Body of pancreas (tissue), 4 donors: ENCODE data around the gene DNAJC3. TPM values are rescaled to one million over a fixed set of nuclear protein-coding genes. Genes with fewer than 3 reads are reported as not detected.

Source experiments
- ATAC-seq: fragments of 150-250 bp; one replicate; pipeline ENCODE4 v1.9.1; 2016
- DNase-seq, 4 donors: peaks; one replicate each; pipeline ENCODE4 v3.0.0-alpha.2; 2019
- H3K27ac ChIP-seq, 4 donors: fragments of 200-600 bp; sonication (generic); 1 replicate in 3 of 4; 2 replicates in 1 of 4; pipeline versions ENCODE4 v1.5.1 to v1.6.1; 2016 to 2019; ENCODE audit warnings: mild to moderate bottlenecking in 1 of 4, mixed read lengths in 1 of 4, moderate library complexity in 1 of 4
- H3K27me3 ChIP-seq, 2 donors: fragments of 200-600 bp; sonication (generic); one replicate each; pipeline ENCODE4 v1.6.0; 2016; ENCODE audit warnings: mild to moderate bottlenecking in 1 of 2
- H3K36me3 ChIP-seq, 2 donors: fragments of 200-600 bp; sonication (generic); replicated peaks in 1 of 2; 2 replicates each; pipeline ENCODE4 v1.5.1; 2016; ENCODE audit warnings: low read depth in 2 of 2; ENCODE audit not compliant: insufficient read depth in 1 of 2
- H3K4me1 ChIP-seq: fragments of 200-600 bp; sonication (generic); one replicate; pipeline ENCODE4 v1.6.0; 2016
- H3K4me3 ChIP-seq, 2 donors: fragments of 200-600 bp; sonication (generic); 1 replicate in 1 of 2; 2 replicates in 1 of 2; pipeline ENCODE4 v1.5.1; 2016 to 2019
- H3K9me3 ChIP-seq, 3 donors: fragments of 200-600 bp; sonication (generic); 1 replicate in 2 of 3; 2 replicates in 1 of 3; pipeline ENCODE4 v1.5.1; 2016
- POLR2A ChIP-seq, 3 donors: fragments of 450-650 bp; IDR thresholded peaks; one replicate each; pipeline ENCODE4 v1.6.1; 2016; ENCODE audit warnings: antibody characterized with exemption in 3 of 3, mild to moderate bottlenecking in 2 of 3
- WGBS, 2 donors: methylation state at CpG; one replicate each; pipeline ENCODE4 v1.1.5; 2017; 5-methylcytosine and 5-hydroxymethylcytosine counted together
- intact Hi-C: fragments of 100-400 bp; cut with DNase I; formaldehyde crosslinking; loops from one replicate; pipeline ENCODE4 v1.15.1; 2023
- total RNA-seq, 2 donors: library from RNA; depleted of rRNA; stranded (reverse); fragments of >200 nt; gene quantifications; one replicate each; pipeline ENCODE4 v1.1.0, GENCODE V29; 2016
- TF ChIP-seq, protein P1 (sequence below), 7 experiments: fragments of 450-650 bp in 4 of 7; fragments of 200-600 bp in 3 of 7; sonication (generic) in 3 of 7; IDR thresholded peaks; one replicate each; pipeline ENCODE4 v1.5.1; 2016 to 2019; ENCODE audit warnings: antibody characterized with exemption in 7 of 7

DNAJC3 gene
- total RNA-seq, 2 donors from 2014 or later = 40.2 to 52.1 TPM

DNA sequence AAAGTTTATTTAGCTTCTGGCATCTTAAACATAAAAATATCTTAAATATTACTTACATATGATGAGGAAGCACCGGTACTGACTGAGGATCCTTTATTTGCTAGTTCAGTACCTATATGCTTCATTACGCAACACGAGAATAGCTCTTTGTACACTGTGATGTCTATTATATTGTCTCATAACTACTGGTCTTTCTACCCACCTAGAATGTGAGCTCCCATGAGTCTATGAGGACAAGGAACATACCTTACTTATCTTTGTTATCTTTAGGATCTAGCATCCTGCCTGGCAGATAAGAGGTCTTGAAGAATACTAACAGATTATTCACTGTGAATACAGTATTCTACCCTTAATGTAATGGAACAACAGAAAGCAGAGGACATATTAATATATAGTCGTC lies 124.9 kb downstream of the DNAJC3 start:
- intact Hi-C loops = no loop called here
- WGBS, 2 donors = 96 to 97% methylated on average over 4 of the region's 4 CpGs
- no peak overlapping the region for H3K4me3 ChIP-seq
- no peak overlapping the region for H3K27ac ChIP-seq
- H3K4me1 ChIP-seq = no peaks in the 10 kb centered on the region
- TF ChIP-seq POLR2A (IDR thresholded peaks at IDR 0.05) = no peak
- TF ChIP-seq, protein P1, sequence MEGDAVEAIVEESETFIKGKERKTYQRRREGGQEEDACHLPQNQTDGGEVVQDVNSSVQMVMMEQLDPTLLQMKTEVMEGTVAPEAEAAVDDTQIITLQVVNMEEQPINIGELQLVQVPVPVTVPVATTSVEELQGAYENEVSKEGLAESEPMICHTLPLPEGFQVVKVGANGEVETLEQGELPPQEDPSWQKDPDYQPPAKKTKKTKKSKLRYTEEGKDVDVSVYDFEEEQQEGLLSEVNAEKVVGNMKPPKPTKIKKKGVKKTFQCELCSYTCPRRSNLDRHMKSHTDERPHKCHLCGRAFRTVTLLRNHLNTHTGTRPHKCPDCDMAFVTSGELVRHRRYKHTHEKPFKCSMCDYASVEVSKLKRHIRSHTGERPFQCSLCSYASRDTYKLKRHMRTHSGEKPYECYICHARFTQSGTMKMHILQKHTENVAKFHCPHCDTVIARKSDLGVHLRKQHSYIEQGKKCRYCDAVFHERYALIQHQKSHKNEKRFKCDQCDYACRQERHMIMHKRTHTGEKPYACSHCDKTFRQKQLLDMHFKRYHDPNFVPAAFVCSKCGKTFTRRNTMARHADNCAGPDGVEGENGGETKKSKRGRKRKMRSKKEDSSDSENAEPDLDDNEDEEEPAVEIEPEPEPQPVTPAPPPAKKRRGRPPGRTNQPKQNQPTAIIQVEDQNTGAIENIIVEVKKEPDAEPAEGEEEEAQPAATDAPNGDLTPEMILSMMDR (IDR thresholded peaks at IDR 0.05) = no peak
- no peak for ATAC-seq
- no peaks in the 10 kb centered on the region for H3K27me3 ChIP-seq
- peaks cover 0 to 2% of the 10 kb centered on the region in 2 donors for H3K36me3 ChIP-seq
- no peak for DNase-seq
- H3K9me3 ChIP-seq = peaks cover 0 to 3% (median 0%) of the 10 kb centered on the region in 3 donors

DNA sequence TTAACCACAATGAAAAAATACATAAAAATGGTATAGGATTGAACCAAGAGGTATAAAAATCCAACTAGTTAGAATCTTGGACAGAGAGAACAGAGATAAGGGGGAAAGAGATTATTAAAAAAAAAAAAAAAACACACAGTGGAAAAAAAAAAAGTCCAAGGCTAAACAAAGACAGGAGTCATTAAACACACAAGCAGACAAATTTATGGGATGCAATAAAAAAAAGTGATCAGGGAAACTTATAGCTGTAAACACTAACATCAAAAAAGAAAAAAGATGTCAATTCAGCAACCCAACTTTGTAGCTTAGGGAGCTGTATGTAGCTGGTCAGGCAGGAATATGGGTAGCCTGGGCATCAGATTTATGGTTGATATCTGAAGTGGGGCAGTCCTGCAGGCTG lies 129.0 kb downstream of the DNAJC3 start:
- H3K9me3 ChIP-seq = peaks cover 0 to 9% (median 0%) of the 10 kb centered on the region in 3 donors
- H3K4me1 ChIP-seq = no peaks in the 10 kb centered on the region
- no peak for TF ChIP-seq POLR2A (IDR thresholded peaks at IDR 0.05)
- TF ChIP-seq, protein P1 (IDR thresholded peaks at IDR 0.05) = no peak
- no peaks in the 10 kb centered on the region for H3K36me3 ChIP-seq
- intact Hi-C loops = no loop called here
- H3K27me3 ChIP-seq = no peaks in the 10 kb centered on the region
- DNase-seq = no peak
- H3K4me3 ChIP-seq = no peak overlapping the region
- no peak overlapping the region for H3K27ac ChIP-seq
- ATAC-seq = no peak

- no peak overlapping the region for H3K27ac ChIP-seq
- intact Hi-C loops = no loop called here
- H3K4me1 ChIP-seq = no peaks in the 10 kb centered on the region
- DNase-seq = no peak
- no peaks in the 10 kb centered on the region for H3K36me3 ChIP-seq
- no peak for TF ChIP-seq POLR2A (IDR thresholded peaks at IDR 0.05)
- TF ChIP-seq, protein P1 (IDR thresholded peaks at IDR 0.05) = no peak
- 95% methylated on average over 5 of the region's 5 CpGs for WGBS, 2 donors
- peaks cover 0 to 18% (median 0%) of the 10 kb centered on the region in 3 donors for H3K9me3 ChIP-seq
- no peak overlapping the region for H3K4me3 ChIP-seq
- no peak for ATAC-seq
- no peaks in the 10 kb centered on the region for H3K27me3 ChIP-seq
Measured at GRCh38 chr13:95809429-95809828, 132.5 kb downstream of the DNAJC3 start.

- H3K4me1 ChIP-seq = no peaks in the 10 kb centered on the region
- H3K9me3 ChIP-seq = peaks cover 0 to 15% (median 0%) of the 10 kb centered on the region in 3 donors
- no peaks in the 10 kb centered on the region for H3K27me3 ChIP-seq
- H3K36me3 ChIP-seq = no peaks in the 10 kb centered on the region
- DNase-seq (no peak), ATAC-seq (no peak)
- H3K4me3 ChIP-seq = no peak overlapping the region
- 91 to 93% methylated on average over 3 of the region's 3 CpGs for WGBS, 2 donors
- no peak for TF ChIP-seq POLR2A (IDR thresholded peaks at IDR 0.05)
- TF ChIP-seq, protein P1 (IDR thresholded peaks at IDR 0.05) = no peak
- no peak overlapping the region for H3K27ac ChIP-seq
- intact Hi-C loops = no loop called here
Measured at GRCh38 chr13:95813139-95813538, 136.2 kb downstream of the DNAJC3 start.

GRCh38 chr13:95814495-95814894 lies 137.6 kb downstream of the DNAJC3 start:
- TF ChIP-seq POLR2A (IDR thresholded peaks at IDR 0.05) = no peak
- TF ChIP-seq, protein P1 (IDR thresholded peaks at IDR 0.05) = no peak
- Histone ChIP-seq H3K36me3 (no peaks in the 10 kb centered on the region), H3K27ac (no peak overlapping the region), H3K4me1 (no peaks in the 10 kb centered on the region), H3K27me3 (no peaks in the 10 kb centered on the region), H3K4me3 (no peak overlapping the region), H3K9me3 (peaks cover 0 to 11% (median 0%) of the 10 kb centered on the region in 3 donors)
- ATAC-seq (no peak), DNase-seq (no peak)
- intact Hi-C loops = no loop called here
- WGBS, 2 donors = 83 to 97% methylated on average over 1 of the region's 1 CpG
